HL-60 (cell line): ENCODE results near the gene PGGHG.
"Not testable (repeated sequence)": the region's sequence is repeated elsewhere in the genome, so short reads cannot be mapped to it uniquely, and the experiment has no call there.

Source experiments
- DNase-seq, 2 experiments: peaks; one replicate each; pipeline ENCODE4 v3.0.0-alpha.2; 2010 to 2020; ENCODE audit warnings: low read depth in 1 of 2, low spot score in 1 of 2
- H3K27ac ChIP-seq: fragments of 250-450 bp; sonication (Bioruptor Pico); replicated peaks from 2 replicates; pipeline ENCODE4 v1.5.1; 2020; ENCODE audit warnings: mild to moderate bottlenecking, moderate library complexity
- H3K27me3 ChIP-seq: fragments of 250-450 bp; sonication (Bioruptor Pico); 2 replicates; pipeline ENCODE4 v1.5.1; 2021; ENCODE audit warnings: mild to moderate bottlenecking, moderate library complexity; ENCODE audit not compliant: insufficient read depth, poor library complexity, severe bottlenecking
- H3K4me3 ChIP-seq: replicated peaks from 2 replicates; pipeline ENCODE4 v1.5.1; 2011; ENCODE audit warnings: mild to moderate bottlenecking, control low read depth, low read length; ENCODE audit not compliant: insufficient read depth
- CTCF ChIP-seq: IDR thresholded peaks from one replicate; pipeline ENCODE4 v1.5.1; 2011; ENCODE audit warnings: low read length, control low read depth, inconsistent platforms; ENCODE audit not compliant: insufficient read depth
- GABPA ChIP-seq: IDR thresholded peaks from 2 replicates; pipeline ENCODE4 v1.6.1; 2012; ENCODE audit warnings: low read depth
- POLR2AphosphoS5 ChIP-seq: IDR thresholded peaks from 2 replicates; pipeline ENCODE4 v1.6.1; 2012; ENCODE audit warnings: low read depth
- SPI1 ChIP-seq: IDR thresholded peaks from 2 replicates; pipeline ENCODE4 v1.6.1; 2012; ENCODE audit warnings: low read depth, mild to moderate bottlenecking, borderline replicate concordance
- TF ChIP-seq, protein P1 (sequence below): IDR thresholded peaks from 2 replicates; pipeline ENCODE4 v1.6.1; 2012; ENCODE audit warnings: low read depth; ENCODE audit not compliant: insufficient replicate concordance

Gene PGGHG

GRCh38 chr11:305844-306211, 16.9 kb downstream of the PGGHG start:
- TF ChIP-seq GABPA (no peak), CTCF (no peak), SPI1 (no peak), POLR2AphosphoS5 (no peak)
- TF ChIP-seq, protein P1, sequence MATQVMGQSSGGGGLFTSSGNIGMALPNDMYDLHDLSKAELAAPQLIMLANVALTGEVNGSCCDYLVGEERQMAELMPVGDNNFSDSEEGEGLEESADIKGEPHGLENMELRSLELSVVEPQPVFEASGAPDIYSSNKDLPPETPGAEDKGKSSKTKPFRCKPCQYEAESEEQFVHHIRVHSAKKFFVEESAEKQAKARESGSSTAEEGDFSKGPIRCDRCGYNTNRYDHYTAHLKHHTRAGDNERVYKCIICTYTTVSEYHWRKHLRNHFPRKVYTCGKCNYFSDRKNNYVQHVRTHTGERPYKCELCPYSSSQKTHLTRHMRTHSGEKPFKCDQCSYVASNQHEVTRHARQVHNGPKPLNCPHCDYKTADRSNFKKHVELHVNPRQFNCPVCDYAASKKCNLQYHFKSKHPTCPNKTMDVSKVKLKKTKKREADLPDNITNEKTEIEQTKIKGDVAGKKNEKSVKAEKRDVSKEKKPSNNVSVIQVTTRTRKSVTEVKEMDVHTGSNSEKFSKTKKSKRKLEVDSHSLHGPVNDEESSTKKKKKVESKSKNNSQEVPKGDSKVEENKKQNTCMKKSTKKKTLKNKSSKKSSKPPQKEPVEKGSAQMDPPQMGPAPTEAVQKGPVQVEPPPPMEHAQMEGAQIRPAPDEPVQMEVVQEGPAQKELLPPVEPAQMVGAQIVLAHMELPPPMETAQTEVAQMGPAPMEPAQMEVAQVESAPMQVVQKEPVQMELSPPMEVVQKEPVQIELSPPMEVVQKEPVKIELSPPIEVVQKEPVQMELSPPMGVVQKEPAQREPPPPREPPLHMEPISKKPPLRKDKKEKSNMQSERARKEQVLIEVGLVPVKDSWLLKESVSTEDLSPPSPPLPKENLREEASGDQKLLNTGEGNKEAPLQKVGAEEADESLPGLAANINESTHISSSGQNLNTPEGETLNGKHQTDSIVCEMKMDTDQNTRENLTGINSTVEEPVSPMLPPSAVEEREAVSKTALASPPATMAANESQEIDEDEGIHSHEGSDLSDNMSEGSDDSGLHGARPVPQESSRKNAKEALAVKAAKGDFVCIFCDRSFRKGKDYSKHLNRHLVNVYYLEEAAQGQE: no peak

GRCh38 chr11:306645-307371, 17.9 kb downstream of the PGGHG start:
- H3K27me3 ChIP-seq: no peaks in the 10 kb centered on the region
- TF ChIP-seq POLR2AphosphoS5: no peak
- TF ChIP-seq GABPA: no peak
- H3K4me3 ChIP-seq: no peak overlapping the region
- no peak for DNase-seq
- no peak overlapping the region for H3K27ac ChIP-seq

More at GRCh38 chr11:305844-306211, 16.9 kb downstream of the PGGHG start:
- Histone ChIP-seq H3K27me3 (no peaks in the 10 kb centered on the region), H3K4me3 (no peak overlapping the region), H3K27ac (no peak overlapping the region)
- DNase-seq: no peak

DNA sequence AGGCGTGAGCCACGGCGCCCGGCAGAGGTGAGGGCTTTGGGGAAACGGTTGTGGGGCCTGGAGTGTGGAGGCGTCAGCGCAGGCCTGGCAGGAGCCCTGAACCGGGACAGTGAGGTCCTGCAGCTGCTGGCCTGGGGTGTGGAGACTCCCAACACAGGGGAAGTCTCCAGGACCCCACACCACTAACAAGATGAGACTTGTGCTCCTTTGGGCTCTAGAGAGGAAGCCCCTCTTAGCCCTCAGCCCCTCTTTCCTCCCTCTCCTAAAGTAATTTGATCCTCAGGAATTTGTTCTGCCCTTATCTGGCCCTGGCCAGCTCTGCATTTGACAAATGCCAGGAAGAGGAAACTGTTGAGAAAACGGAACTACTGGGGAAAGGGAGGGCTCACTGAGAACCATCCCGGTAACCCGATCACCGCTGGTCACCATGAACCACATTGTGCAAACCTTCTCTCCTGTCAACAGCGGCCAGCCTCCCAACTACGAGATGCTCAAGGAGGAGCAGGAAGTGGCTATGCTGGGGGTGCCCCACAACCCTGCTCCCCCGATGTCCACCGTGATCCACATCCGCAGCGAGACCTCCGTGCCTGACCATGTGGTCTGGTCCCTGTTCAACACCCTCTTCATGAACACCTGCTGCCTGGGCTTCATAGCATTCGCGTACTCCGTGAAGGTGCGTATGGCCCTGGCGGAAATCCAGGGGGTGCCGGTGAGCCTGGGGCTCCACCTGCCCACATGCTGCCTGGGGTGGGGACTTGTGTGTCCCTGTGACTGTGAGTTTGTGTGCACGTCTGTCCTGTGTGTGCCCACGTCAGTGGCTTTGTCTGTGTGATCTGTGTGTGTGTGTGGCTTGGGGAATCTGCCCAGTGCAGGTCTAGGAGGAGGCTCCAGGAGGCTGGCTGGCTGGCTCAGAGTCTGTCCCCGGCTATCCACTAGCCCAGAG, 19.1 kb downstream of the PGGHG start, which contains the start of gene IFITM2:
TSS of gene IFITM2 (plus strand) at position 51 of the 943 bp plus-strand sequence. CDS start at position 428, 377 bp downstream.
- peak within 1 kb of the TSS; percentile 32 for H3K4me3 ChIP-seq
- peak within 1 kb of the TSS; percentile 43 for H3K27ac ChIP-seq
- H3K27me3 ChIP-seq: not testable (repeated sequence)
- TF ChIP-seq SPI1: peak; percentile 51; the same call in 1 of the 2 replicates
- TF ChIP-seq POLR2AphosphoS5: peak; percentile 59
- peak; percentile 39; the same call in 1 of the 2 replicates for TF ChIP-seq GABPA
- peak; percentile 77 to 91 for DNase-seq

DNA sequence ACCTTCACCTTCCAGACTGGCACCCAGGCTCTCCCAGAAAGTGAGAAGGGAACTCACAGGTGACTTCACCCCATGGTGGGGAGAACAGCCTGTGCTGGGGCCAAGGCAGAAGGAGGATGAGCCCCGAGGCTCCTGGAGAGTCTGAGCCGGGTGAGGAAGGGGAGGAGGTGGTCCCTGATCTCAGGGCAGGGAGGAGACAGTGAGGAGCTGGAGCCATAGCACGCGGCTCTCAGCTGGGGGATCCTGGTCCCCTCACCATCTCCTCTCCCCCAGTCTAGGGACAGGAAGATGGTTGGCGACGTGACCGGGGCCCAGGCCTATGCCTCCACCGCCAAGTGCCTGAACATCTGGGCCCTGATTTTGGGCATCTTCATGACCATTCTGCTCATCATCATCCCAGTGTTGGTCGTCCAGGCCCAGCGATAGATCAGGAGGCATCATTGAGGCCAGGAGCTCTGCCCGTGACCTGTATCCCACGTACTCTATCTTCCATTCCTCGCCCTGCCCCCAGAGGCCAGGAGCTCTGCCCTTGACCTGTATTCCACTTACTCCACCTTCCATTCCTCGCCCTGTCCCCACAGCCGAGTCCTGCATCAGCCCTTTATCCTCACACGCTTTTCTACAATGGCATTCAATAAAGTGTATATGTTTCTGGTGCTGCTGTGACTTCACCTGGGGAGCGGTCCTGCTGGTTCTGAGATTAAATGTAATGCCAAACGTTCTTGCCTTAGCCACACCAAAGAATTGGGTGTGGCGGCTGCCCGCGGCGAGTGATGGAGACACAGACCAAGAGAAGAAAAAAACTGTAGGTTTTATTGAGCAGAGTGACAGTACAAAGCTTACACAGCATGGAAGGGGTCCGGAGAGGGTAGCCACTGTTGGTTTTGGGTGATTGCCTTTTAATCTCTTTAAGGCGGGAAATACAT, 20.1 kb downstream of the PGGHG start:
- DNase-seq, H3K4me3 ChIP-seq, H3K27me3 ChIP-seq: not testable (repeated sequence)
- H3K27ac ChIP-seq: peak overlapping the region; percentile 43; the same call in 1 of the 2 replicates

- DNase-seq, H3K27ac ChIP-seq, H3K27me3 ChIP-seq, H3K4me3 ChIP-seq: not testable (repeated sequence)
Measured at GRCh38 chr11:309979-310572, 21.1 kb downstream of the PGGHG start.

- H3K27ac ChIP-seq, H3K4me3 ChIP-seq, H3K27me3 ChIP-seq, DNase-seq: not testable (repeated sequence)
Measured at GRCh38 chr11:311013-311748, 22.3 kb downstream of the PGGHG start.
